ENCODE results near the gene PLXDC2.

DNA sequence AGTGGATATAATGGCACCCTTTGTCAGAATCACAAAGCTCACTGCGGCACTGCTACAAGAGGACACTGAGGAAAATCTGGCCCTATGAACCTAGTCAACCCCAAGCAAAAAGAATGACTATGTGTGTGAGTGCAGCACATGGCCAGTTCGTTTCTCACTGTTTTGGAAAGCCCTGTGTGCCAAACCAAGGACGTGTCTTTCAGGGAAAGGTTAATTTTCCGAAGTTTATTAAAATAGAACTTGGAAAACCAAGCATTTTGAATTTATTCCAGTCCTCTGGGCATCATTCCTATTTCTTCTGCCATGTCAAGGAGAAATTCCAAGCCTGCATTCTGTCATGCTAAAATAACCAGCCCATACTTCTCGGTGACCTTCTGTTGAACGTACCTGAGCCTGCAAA, 471.8 kb downstream of the PLXDC2 start:
- TF ChIP-seq, protein P1, sequence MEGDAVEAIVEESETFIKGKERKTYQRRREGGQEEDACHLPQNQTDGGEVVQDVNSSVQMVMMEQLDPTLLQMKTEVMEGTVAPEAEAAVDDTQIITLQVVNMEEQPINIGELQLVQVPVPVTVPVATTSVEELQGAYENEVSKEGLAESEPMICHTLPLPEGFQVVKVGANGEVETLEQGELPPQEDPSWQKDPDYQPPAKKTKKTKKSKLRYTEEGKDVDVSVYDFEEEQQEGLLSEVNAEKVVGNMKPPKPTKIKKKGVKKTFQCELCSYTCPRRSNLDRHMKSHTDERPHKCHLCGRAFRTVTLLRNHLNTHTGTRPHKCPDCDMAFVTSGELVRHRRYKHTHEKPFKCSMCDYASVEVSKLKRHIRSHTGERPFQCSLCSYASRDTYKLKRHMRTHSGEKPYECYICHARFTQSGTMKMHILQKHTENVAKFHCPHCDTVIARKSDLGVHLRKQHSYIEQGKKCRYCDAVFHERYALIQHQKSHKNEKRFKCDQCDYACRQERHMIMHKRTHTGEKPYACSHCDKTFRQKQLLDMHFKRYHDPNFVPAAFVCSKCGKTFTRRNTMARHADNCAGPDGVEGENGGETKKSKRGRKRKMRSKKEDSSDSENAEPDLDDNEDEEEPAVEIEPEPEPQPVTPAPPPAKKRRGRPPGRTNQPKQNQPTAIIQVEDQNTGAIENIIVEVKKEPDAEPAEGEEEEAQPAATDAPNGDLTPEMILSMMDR (IDR thresholded peaks at IDR 0.05), result no peak
- TF ChIP-seq POLR2A (IDR thresholded peaks at IDR 0.05) (no peak), POLR2AphosphoS5 (IDR thresholded peaks at IDR 0.05) (no peak)
